CD4-positive, CD25-positive, alpha-beta regulatory T cell (primary cell): ENCODE measurements around the gene ECHDC1. TPM values are rescaled to one million over a fixed set of nuclear protein-coding genes. Genes with fewer than 3 reads are reported as not detected.

Experiments used
- ATAC-seq, 2 donors: fragments of 150-1000 bp; cut with Tn5 transposase; one replicate each; pipeline ENCODE4 v1.10.0; 2021; ENCODE audit warnings: low read depth in 2 of 2, moderate number of reproducible peaks in 2 of 2, moderate library complexity in 1 of 2
- DNase-seq, 3 donors: peaks; one replicate each; pipeline versions ENCODE4 v3.0.0 to v3.0.0-alpha.2; 2012 to 2022; ENCODE audit warnings: mixed read lengths in 1 of 3
- H3K27ac ChIP-seq: one replicate; pipeline ENCODE4 v1.7.0; 2013; ENCODE audit warnings: mild to moderate bottlenecking, low read length; ENCODE audit not compliant: insufficient read depth, poor library complexity, severe bottlenecking
- H3K27me3 ChIP-seq: one replicate; pipeline ENCODE4 v1.7.0; 2013; ENCODE audit warnings: low read length; ENCODE audit not compliant: control insufficient read depth, insufficient read depth
- H3K36me3 ChIP-seq: one replicate; pipeline ENCODE4 v1.7.0; 2013; ENCODE audit warnings: mild to moderate bottlenecking, low read length, moderate library complexity; ENCODE audit not compliant: control insufficient read depth, insufficient read depth
- H3K4me1 ChIP-seq: 2 replicates; pipeline ENCODE4 v1.7.0; 2013; ENCODE audit warnings: mild to moderate bottlenecking, low read length; ENCODE audit not compliant: insufficient read depth, control insufficient read depth, poor library complexity, severe bottlenecking
- H3K4me3 ChIP-seq: one replicate; pipeline ENCODE4 v1.7.0; 2013; ENCODE audit warnings: low read depth, mild to moderate bottlenecking, low read length, moderate library complexity
- H3K9me3 ChIP-seq, 2 experiments: 1 replicate in 1 of 2; 2 replicates in 1 of 2; pipeline ENCODE4 v1.7.0; 2013; ENCODE audit warnings: low read length in 2 of 2, mild to moderate bottlenecking in 1 of 2, moderate library complexity in 1 of 2; ENCODE audit not compliant: control insufficient read depth in 2 of 2
- H3K27ac Mint-ChIP-seq, 3 donors: one replicate each; pipeline ENCODE4 v1.8.0; 2020 to 2022; ENCODE audit warnings: mild to moderate bottlenecking in 3 of 3, mixed read lengths in 3 of 3, moderate library complexity in 2 of 3
- H3K27me3 Mint-ChIP-seq: one replicate; pipeline ENCODE4 v1.8.0; 2022; ENCODE audit warnings: mild to moderate bottlenecking, mixed read lengths
- H3K36me3 Mint-ChIP-seq: one replicate; pipeline ENCODE4 v1.8.0; 2020; ENCODE audit warnings: mixed read lengths
- H3K4me1 Mint-ChIP-seq, 4 donors: one replicate each; pipeline ENCODE4 v1.8.0; 2020 to 2022; ENCODE audit warnings: mixed read lengths in 4 of 4, mild to moderate bottlenecking in 1 of 4
- H3K4me3 Mint-ChIP-seq, 4 donors: one replicate each; pipeline ENCODE4 v1.8.0; 2020 to 2022; ENCODE audit warnings: mild to moderate bottlenecking in 4 of 4, mixed read lengths in 4 of 4, moderate library complexity in 3 of 4
- H3K9me3 Mint-ChIP-seq, 7 donors: one replicate each; pipeline ENCODE4 v1.8.0; 2020 to 2022; ENCODE audit warnings: mixed read lengths in 7 of 7, mild to moderate bottlenecking in 3 of 7, moderate library complexity in 2 of 7
- polyA plus RNA-seq, 4 donors: library from polyadenylated mRNA; unstranded; fragments of 300-500 nt; fragmentation: Illumina TruSeq; gene quantifications; one replicate each; pipeline ENCODE4 v1.2.3, GENCODE V29; 2021
- total RNA-seq: library from RNA; stranded (reverse); gene quantifications from one replicate; pipeline ENCODE4 v1.2.3, GENCODE V29; 2022

ECHDC1 gene
- total and polyA plus RNA-seq, 5 donors from 2014 or later = 22.8 to 71.7 (median 56.6) TPM

DNA sequence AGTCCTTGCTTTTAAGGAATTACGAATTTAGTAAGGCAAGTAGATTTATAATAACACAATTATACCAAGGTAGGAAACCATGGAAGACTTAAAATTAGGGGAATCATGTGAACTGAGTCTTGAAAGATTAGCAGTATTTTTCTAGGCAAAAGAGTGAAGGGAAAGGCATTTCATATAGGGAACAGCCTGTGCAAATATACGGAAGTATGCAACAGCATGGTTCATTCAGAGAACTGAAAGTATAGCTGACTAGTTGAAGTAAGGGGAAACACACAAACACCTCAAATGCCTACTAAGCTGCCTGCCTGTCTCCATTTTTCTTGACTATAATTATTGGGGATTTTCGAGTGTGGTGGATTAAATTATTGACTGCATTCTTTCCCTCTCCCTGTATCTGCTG is 39.0 kb upstream of the ECHDC1 start:
- Mint-ChIP-seq H3K9me3 (no peaks in the 10 kb centered on the region), H3K27ac (no peak overlapping the region), H3K27me3 (no peaks in the 10 kb centered on the region), H3K36me3 (no peaks in the 10 kb centered on the region), H3K4me3 (no peak overlapping the region), H3K4me1 (no peaks in the 10 kb centered on the region)
- DNase-seq (no peak), ATAC-seq (no peak)
- Histone ChIP-seq H3K4me1 (no peaks in the 10 kb centered on the region), H3K9me3 (no peaks in the 10 kb centered on the region), H3K27me3 (no peaks in the 10 kb centered on the region), H3K4me3 (no peak overlapping the region), H3K27ac (no peak overlapping the region), H3K36me3 (no peaks in the 10 kb centered on the region)

DNA sequence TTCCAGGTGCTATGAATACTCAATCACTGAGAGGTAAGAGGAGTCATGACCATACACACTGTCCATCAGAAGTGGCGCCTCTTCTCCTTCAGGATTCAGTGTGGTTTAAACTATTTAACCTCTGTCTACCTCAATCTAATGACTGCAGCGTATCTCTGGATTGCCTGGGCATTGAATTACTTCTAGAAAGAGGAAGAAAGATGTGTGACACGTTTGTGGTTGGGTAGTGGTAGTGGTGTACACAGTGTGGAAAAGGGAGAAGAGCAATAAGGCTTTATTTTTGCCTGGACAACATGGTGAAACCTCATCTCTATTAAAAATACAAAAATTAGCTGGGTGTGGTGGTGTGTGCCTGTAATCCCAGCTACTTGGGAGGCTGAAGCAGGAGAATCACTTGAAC is 38.0 kb upstream of the ECHDC1 start:
- ATAC-seq (no peak), DNase-seq (no peak)
- Histone ChIP-seq H3K36me3 (no peaks in the 10 kb centered on the region), H3K27me3 (no peaks in the 10 kb centered on the region), H3K4me3 (no peak overlapping the region), H3K9me3 (no peaks in the 10 kb centered on the region), H3K4me1 (no peaks in the 10 kb centered on the region), H3K27ac (no peak overlapping the region)
- Mint-ChIP-seq H3K27ac (no peak overlapping the region), H3K4me3 (no peak overlapping the region), H3K4me1 (no peaks in the 10 kb centered on the region), H3K27me3 (no peaks in the 10 kb centered on the region), H3K36me3 (no peaks in the 10 kb centered on the region), H3K9me3 (no peaks in the 10 kb centered on the region)

DNA sequence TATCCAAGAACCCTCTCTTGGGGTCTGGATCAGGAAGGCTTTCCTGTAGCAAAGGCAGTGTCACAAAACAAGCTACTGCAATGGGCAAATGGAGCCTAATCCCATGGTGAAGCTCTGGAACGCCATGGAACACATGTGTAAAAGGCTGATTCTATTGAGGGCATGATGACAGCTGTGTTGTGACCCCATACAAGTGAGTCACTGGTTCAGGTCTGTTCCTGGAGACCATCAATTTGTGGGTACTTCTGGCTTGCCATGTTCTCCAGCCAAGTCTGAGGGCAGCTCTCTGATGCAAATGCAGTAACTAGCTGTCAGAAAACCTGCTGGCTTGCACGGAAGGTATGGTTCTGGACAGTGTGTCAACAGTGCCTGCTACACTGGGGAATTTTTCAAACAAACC is 33.3 kb upstream of the ECHDC1 start:
- H3K36me3 Mint-ChIP-seq = no peaks in the 10 kb centered on the region
- no peak overlapping the region for H3K4me3 Mint-ChIP-seq
- H3K27ac ChIP-seq = no peak overlapping the region
- no peaks in the 10 kb centered on the region for H3K27me3 ChIP-seq
- no peaks in the 10 kb centered on the region for H3K36me3 ChIP-seq
- H3K27ac Mint-ChIP-seq = no peak overlapping the region
- peaks cover 6% of the 10 kb centered on the region for H3K27me3 Mint-ChIP-seq
- no peaks in the 10 kb centered on the region for H3K9me3 ChIP-seq
- ATAC-seq (no peak), DNase-seq (no peak)
- no peak overlapping the region for H3K4me3 ChIP-seq
- no peaks in the 10 kb centered on the region for H3K4me1 Mint-ChIP-seq
- H3K4me1 ChIP-seq = no peaks in the 10 kb centered on the region
- H3K9me3 Mint-ChIP-seq = peaks cover 0 to 4% (median 2%) of the 10 kb centered on the region in 7 donors

DNA sequence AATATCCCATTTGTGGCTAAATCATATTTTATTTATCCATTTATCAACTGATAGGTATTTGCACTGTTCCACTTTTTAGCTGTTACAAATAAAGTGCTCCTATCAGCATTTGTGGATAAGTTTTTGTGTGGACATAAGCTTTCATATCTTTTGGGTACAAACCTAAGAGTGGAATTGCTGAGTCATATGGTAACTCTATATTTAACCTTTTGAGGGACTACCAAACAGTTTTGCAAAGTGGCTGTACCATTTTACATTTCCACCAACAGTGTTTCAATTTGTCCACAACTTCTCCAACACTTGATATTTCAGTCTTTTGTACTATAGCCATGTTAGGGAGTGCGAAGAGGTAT is 23.6 kb upstream of the ECHDC1 start:
- Histone ChIP-seq H3K27me3 (no peaks in the 10 kb centered on the region), H3K4me3 (no peak overlapping the region), H3K36me3 (no peaks in the 10 kb centered on the region), H3K27ac (no peak overlapping the region), H3K9me3 (peaks cover 0 to 2% of the 10 kb centered on the region in 2 experiments), H3K4me1 (no peaks in the 10 kb centered on the region)
- Mint-ChIP-seq H3K9me3 (peaks cover 0 to 7% (median 3%) of the 10 kb centered on the region in 7 donors), H3K27ac (no peak overlapping the region), H3K36me3 (no peaks in the 10 kb centered on the region), H3K27me3 (no peaks in the 10 kb centered on the region), H3K4me1 (no peaks in the 10 kb centered on the region), H3K4me3 (no peak overlapping the region)
- ATAC-seq (no peak), DNase-seq (no peak)

DNA sequence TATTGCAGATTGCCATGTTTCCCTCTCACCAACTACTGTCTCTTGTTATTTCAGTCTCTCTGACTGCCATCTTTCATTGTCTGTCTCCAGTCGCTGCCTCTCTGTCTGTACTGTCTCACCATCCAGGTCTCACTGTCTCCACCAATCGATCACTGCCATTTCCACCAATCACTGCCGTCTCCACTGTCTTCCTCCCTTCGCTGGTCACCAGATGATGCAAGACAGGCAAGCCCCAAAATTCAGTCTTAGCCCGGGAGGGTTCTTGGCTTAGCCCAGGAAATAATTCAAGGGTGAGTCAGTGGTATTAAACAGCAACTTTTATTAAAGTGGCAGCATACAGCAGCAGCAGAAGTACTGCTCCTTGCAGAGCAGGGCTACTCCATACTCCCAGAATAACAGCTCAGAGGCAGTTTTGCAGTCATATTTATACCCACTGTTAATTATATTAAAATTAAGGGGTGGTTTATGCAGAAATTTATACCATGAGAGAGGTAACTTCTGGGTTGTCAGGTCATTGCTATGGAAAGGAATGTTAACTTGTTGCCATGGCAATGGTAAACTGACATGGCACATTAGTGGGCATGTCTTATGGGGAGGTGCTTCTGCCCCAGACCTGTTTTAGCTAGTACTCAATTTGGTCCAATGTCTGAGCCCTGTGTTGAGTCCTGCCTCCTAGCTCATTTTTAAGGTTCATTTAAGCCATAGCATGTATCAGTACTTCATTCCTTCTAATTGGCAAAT is 23.0 kb upstream of the ECHDC1 start:
- no peak overlapping the region for H3K27ac Mint-ChIP-seq
- no peaks in the 10 kb centered on the region for H3K36me3 ChIP-seq
- no peaks in the 10 kb centered on the region for H3K4me1 ChIP-seq
- ATAC-seq (no peak), DNase-seq (no peak)
- peaks cover 0 to 5% (median 0%) of the 10 kb centered on the region in 7 donors for H3K9me3 Mint-ChIP-seq
- H3K4me1 Mint-ChIP-seq = no peaks in the 10 kb centered on the region
- H3K27ac ChIP-seq = no peak overlapping the region
- peaks cover 0 to 2% of the 10 kb centered on the region in 2 experiments for H3K9me3 ChIP-seq
- no peaks in the 10 kb centered on the region for H3K27me3 ChIP-seq
- H3K27me3 Mint-ChIP-seq = no peaks in the 10 kb centered on the region
- H3K4me3 ChIP-seq = no peak overlapping the region
- H3K36me3 Mint-ChIP-seq = no peaks in the 10 kb centered on the region
- H3K4me3 Mint-ChIP-seq = no peak overlapping the region

DNA sequence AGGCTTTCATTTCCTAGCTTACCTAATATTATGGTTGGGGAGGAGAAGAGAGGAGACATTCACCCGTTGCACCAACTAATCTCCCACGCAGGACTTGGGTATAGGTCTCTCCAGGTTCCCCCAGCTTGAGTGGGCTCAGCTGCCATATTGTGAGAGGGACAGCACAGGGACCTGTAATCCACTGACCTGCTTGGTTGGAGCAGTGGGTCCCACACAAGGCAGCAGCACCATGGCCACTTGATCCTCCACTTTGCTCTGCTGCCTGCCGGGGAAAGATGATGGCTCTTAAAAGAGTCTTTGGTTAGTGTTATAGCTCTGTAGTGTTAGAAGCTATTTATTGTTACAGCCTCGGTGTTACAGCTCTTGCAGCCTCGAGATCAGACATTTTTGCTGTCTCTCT is 22.5 kb upstream of the ECHDC1 start:
- no peak overlapping the region for H3K4me3 ChIP-seq
- no peaks in the 10 kb centered on the region for H3K27me3 ChIP-seq
- no peak overlapping the region for H3K4me3 Mint-ChIP-seq
- H3K27me3 Mint-ChIP-seq = no peaks in the 10 kb centered on the region
- H3K9me3 ChIP-seq = peaks cover 0 to 2% of the 10 kb centered on the region in 2 experiments
- no peak overlapping the region for H3K27ac ChIP-seq
- no peak overlapping the region for H3K27ac Mint-ChIP-seq
- H3K4me1 Mint-ChIP-seq = no peaks in the 10 kb centered on the region
- no peaks in the 10 kb centered on the region for H3K4me1 ChIP-seq
- H3K36me3 ChIP-seq = no peaks in the 10 kb centered on the region
- peaks cover 0 to 2% (median 0%) of the 10 kb centered on the region in 7 donors for H3K9me3 Mint-ChIP-seq
- ATAC-seq = no peak
- no peak for DNase-seq
- no peaks in the 10 kb centered on the region for H3K36me3 Mint-ChIP-seq

DNA sequence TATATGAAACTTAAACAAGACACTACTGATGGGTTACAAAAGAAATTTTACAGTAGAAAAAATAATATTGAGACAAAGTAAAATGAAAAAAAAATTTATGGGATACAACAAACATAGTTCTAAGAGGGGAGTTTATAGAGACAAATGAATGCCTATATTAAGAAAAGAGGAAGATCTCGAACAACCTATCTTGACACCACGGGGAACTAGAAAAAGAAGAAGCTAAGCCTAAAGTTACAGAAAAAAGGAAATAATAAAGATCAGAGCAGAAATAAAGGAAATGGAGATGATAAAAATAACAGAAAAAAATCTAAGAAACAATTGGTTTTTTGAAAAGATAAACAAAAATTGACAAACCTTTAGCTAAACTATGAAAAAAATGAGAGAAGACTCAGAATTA is 9.1 kb upstream of the ECHDC1 start:
- H3K27me3 ChIP-seq = peaks cover 2% of the 10 kb centered on the region
- H3K4me1 ChIP-seq = no peaks in the 10 kb centered on the region
- H3K9me3 ChIP-seq = peaks cover 4% of the 10 kb centered on the region in 2 experiments
- ATAC-seq (no peak), DNase-seq (no peak)
- H3K27me3 Mint-ChIP-seq = peaks cover 15% of the 10 kb centered on the region
- H3K4me3 ChIP-seq = no peak overlapping the region
- no peak overlapping the region for H3K27ac Mint-ChIP-seq
- peaks cover 0 to 9% (median 0%) of the 10 kb centered on the region in 4 donors for H3K4me1 Mint-ChIP-seq
- no peak overlapping the region for H3K27ac ChIP-seq
- no peak overlapping the region for H3K4me3 Mint-ChIP-seq
- peaks cover 4 to 32% (median 10%) of the 10 kb centered on the region in 7 donors for H3K9me3 Mint-ChIP-seq
- H3K36me3 Mint-ChIP-seq = no peaks in the 10 kb centered on the region
- no peaks in the 10 kb centered on the region for H3K36me3 ChIP-seq

DNA sequence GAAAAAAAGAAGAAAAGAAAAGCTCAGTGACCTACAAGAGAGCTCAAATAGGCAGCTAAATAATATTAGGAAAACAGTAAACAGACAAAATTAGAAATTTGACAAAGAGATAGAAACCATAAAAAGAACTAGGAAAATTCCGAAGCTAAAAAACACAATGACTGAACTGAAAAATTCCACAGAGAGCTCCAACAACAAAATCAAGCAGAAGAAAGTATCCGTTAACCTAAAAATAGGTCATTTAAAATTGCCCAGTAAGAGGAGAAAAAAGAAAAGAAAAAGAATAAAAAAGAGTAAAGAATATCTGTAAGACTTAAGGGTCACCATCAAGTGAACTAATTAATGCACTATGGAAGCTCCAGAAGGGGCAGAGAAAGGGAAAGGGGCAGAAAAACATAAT is 6.6 kb upstream of the ECHDC1 start:
- Histone ChIP-seq H3K4me1 (no peaks in the 10 kb centered on the region), H3K4me3 (no peak overlapping the region), H3K27ac (no peak overlapping the region), H3K9me3 (peaks cover 0 to 4% of the 10 kb centered on the region in 2 experiments), H3K27me3 (no peaks in the 10 kb centered on the region), H3K36me3 (no peaks in the 10 kb centered on the region)
- H3K4me1 Mint-ChIP-seq = peaks cover 0 to 15% (median 5%) of the 10 kb centered on the region in 4 donors
- H3K27ac Mint-ChIP-seq = no peak overlapping the region
- peaks cover 4 to 32% (median 8%) of the 10 kb centered on the region in 7 donors for H3K9me3 Mint-ChIP-seq
- ATAC-seq (no peak), DNase-seq (no peak)
- H3K27me3 Mint-ChIP-seq = peaks cover 15% of the 10 kb centered on the region
- peaks cover 3% of the 10 kb centered on the region for H3K36me3 Mint-ChIP-seq
- no peak overlapping the region for H3K4me3 Mint-ChIP-seq
